Osteoblast (primary cell): Measurements from ENCODE around the gene ACE2. TPM values are rescaled to one million over a fixed set of nuclear protein-coding genes. Genes with fewer than 3 reads are reported as not detected.

Experiments used
- DNase-seq: peaks from one replicate; pipeline ENCODE4 v3.0.0; 2011; ENCODE audit warnings: low spot score, mixed read lengths; ENCODE audit not compliant: insufficient read length; ENCODE audit errors: missing footprints
- H2AFZ ChIP-seq: 2 replicates; pipeline ENCODE4 v1.6.0; 2011; ENCODE audit warnings: mild to moderate bottlenecking, low read length
- H3K27ac ChIP-seq: 2 replicates; pipeline ENCODE4 v1.5.1; 2011; ENCODE audit warnings: mild to moderate bottlenecking, low read depth, low read length, moderate library complexity
- H3K27me3 ChIP-seq: 2 replicates; pipeline ENCODE4 v1.6.0; 2012; ENCODE audit warnings: mild to moderate bottlenecking, control low read depth, inconsistent platforms, low read length, moderate library complexity; ENCODE audit not compliant: insufficient read depth
- H3K36me3 ChIP-seq: 2 replicates; pipeline ENCODE4 v1.5.1; 2011; ENCODE audit warnings: mild to moderate bottlenecking, low read length, control low read depth, moderate library complexity; ENCODE audit not compliant: insufficient read depth
- H3K4me1 ChIP-seq: 2 replicates; pipeline ENCODE4 v1.5.1; 2011; ENCODE audit warnings: mild to moderate bottlenecking, low read length, control low read depth, moderate library complexity; ENCODE audit not compliant: insufficient read depth
- H3K4me2 ChIP-seq: 2 replicates; pipeline ENCODE4 v1.6.0; 2011; ENCODE audit warnings: mild to moderate bottlenecking, low read length; ENCODE audit not compliant: insufficient read depth
- H3K4me3 ChIP-seq: fragments of 200-600 bp; sonication (generic); 3 replicates; pipeline ENCODE4 v1.5.1; 2012; ENCODE audit warnings: mild to moderate bottlenecking, low read length, inconsistent platforms; ENCODE audit not compliant: insufficient read depth
- H3K79me2 ChIP-seq: 2 replicates; pipeline ENCODE4 v1.6.0; 2012; ENCODE audit warnings: mild to moderate bottlenecking, low read length, control low read depth, inconsistent platforms; ENCODE audit not compliant: insufficient read depth
- H3K9me3 ChIP-seq: 2 replicates; pipeline ENCODE4 v1.5.1; 2011; ENCODE audit warnings: low read depth, low read length, control low read depth
- H4K20me1 ChIP-seq: 2 replicates; pipeline ENCODE4 v1.6.0; 2012; ENCODE audit warnings: mild to moderate bottlenecking, low read length, control low read depth; ENCODE audit not compliant: insufficient read depth
- CTCF ChIP-seq: IDR thresholded peaks from 2 replicates; pipeline ENCODE4 v1.5.1; 2011; ENCODE audit warnings: mild to moderate bottlenecking, low read depth, low read length, moderate library complexity; ENCODE audit errors: extremely low read depth
- total RNA-seq: library from RNA; depleted of rRNA; stranded (reverse); fragments of >200 nt; gene quantifications from 2 replicates; pipeline ENCODE4 v1.2.3, GENCODE V29; 2012

Gene ACE2
- total RNA-seq, 1 donor: not detected

GRCh38 chrX:15547356-15547755 is 53.4 kb downstream of the ACE2 start:
- Histone ChIP-seq H3K27me3 (peaks cover 5% of the 10 kb centered on the region), H3K4me2 (no peak overlapping the region), H3K36me3 (no peaks in the 10 kb centered on the region), H3K9me3 (no peaks in the 10 kb centered on the region), H3K27ac (no peak overlapping the region), H3K4me1 (no peaks in the 10 kb centered on the region), H3K4me3 (no peak overlapping the region), H2AFZ (no peak overlapping the region), H4K20me1 (no peaks in the 10 kb centered on the region), H3K79me2 (no peaks in the 10 kb centered on the region)
- TF ChIP-seq CTCF: no peak
- DNase-seq: no peak

- no peaks in the 10 kb centered on the region for H3K9me3 ChIP-seq
- H3K4me3 ChIP-seq: no peak overlapping the region
- no peak overlapping the region for H2AFZ ChIP-seq
- peaks cover 5% of the 10 kb centered on the region for H3K27me3 ChIP-seq
- no peaks in the 10 kb centered on the region for H3K79me2 ChIP-seq
- no peaks in the 10 kb centered on the region for H4K20me1 ChIP-seq
- no peak overlapping the region for H3K27ac ChIP-seq
- no peak overlapping the region for H3K4me2 ChIP-seq
- DNase-seq: no peak
- no peaks in the 10 kb centered on the region for H3K36me3 ChIP-seq
- H3K4me1 ChIP-seq: no peaks in the 10 kb centered on the region
- TF ChIP-seq CTCF: no peak
Measured at GRCh38 chrX:15546745-15547144, 54.0 kb downstream of the ACE2 start.

GRCh38 chrX:15530318-15530717 is 70.4 kb downstream of the ACE2 start:
- Histone ChIP-seq H3K27ac (no peak overlapping the region), H3K27me3 (peaks cover 7% of the 10 kb centered on the region), H3K4me3 (no peak overlapping the region), H3K4me2 (no peak overlapping the region), H3K79me2 (no peaks in the 10 kb centered on the region), H2AFZ (no peak overlapping the region), H3K9me3 (no peaks in the 10 kb centered on the region), H4K20me1 (no peaks in the 10 kb centered on the region), H3K36me3 (no peaks in the 10 kb centered on the region), H3K4me1 (no peaks in the 10 kb centered on the region)
- no peak for DNase-seq
- TF ChIP-seq CTCF: no peak

- no peak for TF ChIP-seq CTCF
- H3K9me3 ChIP-seq: no peaks in the 10 kb centered on the region
- H3K4me2 ChIP-seq: no peak overlapping the region
- H3K4me3 ChIP-seq: no peak overlapping the region
- H3K36me3 ChIP-seq: no peaks in the 10 kb centered on the region
- no peak for DNase-seq
- no peaks in the 10 kb centered on the region for H3K4me1 ChIP-seq
- H2AFZ ChIP-seq: no peak overlapping the region
- no peaks in the 10 kb centered on the region for H3K79me2 ChIP-seq
- H3K27ac ChIP-seq: no peak overlapping the region
- peaks cover 9% of the 10 kb centered on the region for H3K27me3 ChIP-seq
- H4K20me1 ChIP-seq: no peaks in the 10 kb centered on the region
Measured at GRCh38 chrX:15529165-15529564, 71.6 kb downstream of the ACE2 start.
